Hindlimb muscle (tissue), 1 donor: ENCODE data around the gene BOLL. TPM values are rescaled to one million over a fixed set of nuclear protein-coding genes. Genes with fewer than 3 reads are reported as not detected.
"Not testable (repeated sequence)": the region's sequence is repeated elsewhere in the genome, so short reads cannot be mapped to it uniquely, and the experiment has no call there.

Experiments
- DNase-seq: peaks from one replicate; pipeline ENCODE4 v3.0.0-alpha.2; 2013
- polyA plus RNA-seq: library from polyadenylated mRNA; unstranded; fragments of 120-200 nt; gene quantifications from one replicate; pipeline ENCODE4 v1.2.1, GENCODE V29; 2013; ENCODE audit not compliant: insufficient read length

Gene BOLL
- polyA plus RNA-seq, 1 donor: 3.0 TPM

GRCh38 chr2:197705912-197706838 is 78.9 kb downstream of the BOLL start:
- peak; percentile 19 for DNase-seq

- peak; percentile 96 for DNase-seq
Observed at GRCh38 chr2:197705121-197705911, 79.8 kb downstream of the BOLL start, which contains the start of gene MARS2. TSS of gene MARS2 (plus strand) at chr2:197705369. CDS start at chr2:197705406, 37 bp downstream.

- DNase-seq: no peak
Observed at GRCh38 chr2:197704434-197705120, 80.5 kb downstream of the BOLL start.

DNA sequence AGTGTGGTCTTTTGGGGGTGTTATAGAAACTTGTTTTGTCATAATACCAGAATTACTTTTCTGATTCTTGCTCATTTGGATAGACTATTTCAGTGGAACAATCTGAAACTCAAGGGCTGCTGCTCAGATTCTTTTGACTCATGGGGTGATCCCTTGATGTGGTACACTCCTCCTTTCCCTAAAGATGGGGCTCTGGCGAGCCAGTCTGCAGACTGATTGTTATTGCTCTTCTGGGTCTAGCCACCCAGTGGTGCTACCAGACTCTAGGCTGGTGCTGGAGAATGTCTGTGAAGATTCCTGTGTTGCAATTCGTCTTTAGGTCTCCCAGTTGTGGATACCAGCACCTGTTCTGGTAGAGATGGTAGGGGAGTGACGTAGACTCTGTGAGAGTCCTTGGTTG is 84.2 kb downstream of the BOLL start:
- no peak for DNase-seq

- not testable (repeated sequence) for DNase-seq
Observed at GRCh38 chr2:197699724-197700123, 85.4 kb downstream of the BOLL start.

DNA sequence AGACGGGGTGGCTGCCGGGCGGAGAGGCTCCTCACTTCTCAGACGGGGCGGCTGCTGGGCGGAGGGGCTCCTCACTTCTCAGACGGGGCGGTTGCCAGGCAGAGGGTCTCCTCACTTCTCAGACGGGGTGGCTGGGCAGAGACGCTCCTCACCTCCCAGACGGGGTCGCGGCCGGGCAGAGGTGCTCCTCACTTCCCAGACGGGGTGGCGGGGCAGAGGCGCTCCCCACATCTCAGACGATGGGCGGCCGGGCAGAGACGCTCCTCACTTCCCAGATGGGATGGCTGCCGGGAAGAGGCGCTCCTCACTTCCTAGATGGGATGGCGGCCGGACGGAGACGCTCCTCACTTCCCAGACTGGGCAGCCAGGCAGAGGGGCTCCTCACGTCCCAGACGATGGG is 88.5 kb downstream of the BOLL start:
- not testable (repeated sequence) for DNase-seq

GRCh38 chr2:197695971-197696370 is 89.1 kb downstream of the BOLL start:
- not testable (repeated sequence) for DNase-seq

DNA sequence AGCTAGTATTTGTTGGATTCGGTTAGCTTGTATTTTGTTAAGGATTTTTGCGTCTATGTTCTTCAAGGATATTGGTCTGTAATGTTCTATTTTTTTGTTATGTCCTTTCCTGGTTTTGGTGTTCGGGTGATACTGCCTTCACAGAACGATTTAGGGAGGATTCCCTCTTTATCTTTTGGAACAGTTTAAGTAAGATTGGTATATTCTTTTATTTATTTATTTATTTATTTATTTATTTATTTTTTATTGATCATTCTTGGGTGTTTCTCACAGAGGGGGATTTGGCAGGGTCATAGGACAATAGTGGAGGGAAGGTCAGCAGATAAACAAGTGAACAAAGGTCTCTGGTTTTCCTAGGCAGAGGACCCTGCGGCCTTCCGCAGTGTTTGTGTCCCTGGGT is 89.9 kb downstream of the BOLL start:
- not testable (repeated sequence) for DNase-seq

DNA sequence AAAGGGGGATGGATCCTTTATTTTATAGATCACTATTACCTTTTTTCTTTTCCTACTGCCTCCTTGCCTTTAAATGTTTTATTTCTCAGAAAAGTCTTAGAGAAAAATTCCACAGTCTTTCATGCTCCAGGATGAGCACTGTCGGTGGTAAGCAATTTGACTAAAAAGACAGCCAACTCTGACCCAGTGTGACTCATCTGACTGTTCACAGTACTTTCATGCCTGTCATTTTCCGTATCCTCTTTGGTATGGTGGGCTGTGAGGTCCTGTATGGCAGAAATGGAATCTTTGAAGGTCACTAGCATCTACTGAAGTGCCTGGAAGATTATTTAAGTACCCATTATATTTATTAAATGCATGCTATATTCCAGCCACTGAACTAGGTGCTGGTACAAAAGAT is 107.6 kb downstream of the BOLL start:
- DNase-seq: no peak

- DNase-seq: no peak
Observed at GRCh38 chr2:197677056-197677455, 108.1 kb downstream of the BOLL start.

Other genes with a start within 250 kb of the BOLL start
- gene RFTN2, start 109.7 kb downstream of the BOLL start, polyA plus RNA-seq: 13.2 TPM
- gene MARS2, start 80.0 kb downstream of the BOLL start, polyA plus RNA-seq: 3.9 TPM
- gene PLCL1, start 19.3 kb upstream of the BOLL start, polyA plus RNA-seq: 20.7 TPM